NCI-H1092 treated with DMSO at 0.1 percent for 48 hours (cell line): ENCODE data around the gene CARMIL3.
"Not testable (repeated sequence)": the region's sequence is repeated elsewhere in the genome, so short reads cannot be mapped to it uniquely, and the experiment has no call there.

ENCODE experiments used
- DNase-seq: peaks from one replicate; lab custom pipeline; 2025; lab: John Stamatoyannopoulos, UW

Gene CARMIL3

GRCh38 chr14:24096545-24097181, 44.9 kb downstream of the CARMIL3 start:
- no peak for DNase-seq

- DNase-seq: no peak
These were observed 46.6 kb downstream of the CARMIL3 start for GRCh38 chr14:24098229-24098926.

DNA sequence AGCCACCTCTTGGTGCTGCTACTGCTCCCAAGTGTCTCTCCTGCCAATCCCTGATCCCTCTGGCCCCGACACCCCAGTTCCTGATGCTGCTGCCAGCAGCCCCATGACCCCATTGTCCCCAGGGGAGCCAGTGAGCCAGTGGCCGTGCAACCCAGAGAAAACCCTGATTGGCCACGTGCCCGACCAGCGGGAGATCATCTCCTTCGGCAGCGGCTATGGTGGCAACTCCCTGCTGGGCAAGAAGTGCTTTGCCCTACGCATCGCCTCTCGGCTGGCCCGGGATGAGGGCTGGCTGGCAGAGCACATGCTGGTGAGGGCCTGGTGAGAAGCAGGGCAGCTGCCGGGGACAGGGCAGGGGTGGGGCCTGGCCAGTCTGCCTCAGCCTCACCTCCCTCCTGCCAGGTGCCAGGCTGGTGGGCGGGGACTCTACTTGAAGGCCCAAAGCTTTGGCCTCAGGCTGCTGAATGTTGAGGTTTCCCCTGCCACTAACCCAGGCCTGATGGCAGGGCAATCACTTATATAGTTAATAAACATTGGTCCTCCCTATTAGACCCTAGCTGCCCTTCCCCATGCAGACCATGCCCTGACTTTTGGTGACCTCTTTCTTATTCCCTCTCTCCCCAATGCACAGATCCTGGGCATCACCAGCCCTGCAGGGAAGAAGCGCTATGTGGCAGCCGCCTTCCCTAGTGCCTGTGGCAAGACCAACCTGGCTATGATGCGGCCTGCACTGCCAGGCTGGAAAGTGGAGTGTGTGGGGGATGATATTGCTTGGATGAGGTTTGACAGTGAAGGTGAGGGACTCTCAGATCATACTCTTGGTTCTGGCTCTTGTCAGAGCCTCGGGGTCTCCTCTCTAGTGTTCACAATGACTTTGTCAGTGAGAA, 47.4 kb downstream of the CARMIL3 start:
- DNase-seq: peak; percentile 69

DNA sequence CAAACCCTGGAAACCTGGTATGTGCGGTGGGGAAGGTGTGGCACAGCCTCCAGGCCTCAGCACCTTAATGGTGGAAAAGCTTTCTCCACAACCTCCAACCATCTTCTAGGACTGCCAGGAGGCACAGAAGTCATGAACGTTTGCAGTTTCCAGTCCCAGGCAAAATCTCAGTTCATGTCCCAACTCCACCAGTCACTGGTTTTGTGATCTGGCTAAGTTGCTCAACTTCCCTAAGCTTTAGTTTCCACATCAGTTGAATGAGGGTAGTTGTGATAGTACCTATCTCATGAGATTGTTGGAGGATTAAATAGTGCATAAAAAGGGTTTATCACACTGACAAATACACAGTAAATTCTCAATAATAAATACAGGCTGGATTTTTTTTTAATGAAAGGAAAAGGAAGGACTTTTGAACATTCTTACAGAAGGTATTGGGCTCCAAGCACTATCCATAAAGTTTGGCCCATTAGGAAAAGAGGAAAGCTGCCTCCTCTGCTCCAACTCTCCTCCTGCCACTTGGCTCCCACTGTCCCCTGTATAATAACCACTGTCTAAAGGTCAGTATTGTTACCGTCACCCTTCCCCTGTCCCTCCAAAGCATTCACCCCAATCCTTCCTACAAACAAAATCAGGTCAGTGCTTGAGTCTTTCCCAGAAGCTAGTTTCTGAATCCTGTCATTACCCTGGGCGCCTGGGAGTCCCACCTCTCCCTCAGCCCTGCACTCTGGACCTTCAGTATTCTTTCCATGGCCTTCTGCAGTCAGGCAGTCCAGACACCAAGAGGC, 48.6 kb downstream of the CARMIL3 start:
- DNase-seq: no peak

DNA sequence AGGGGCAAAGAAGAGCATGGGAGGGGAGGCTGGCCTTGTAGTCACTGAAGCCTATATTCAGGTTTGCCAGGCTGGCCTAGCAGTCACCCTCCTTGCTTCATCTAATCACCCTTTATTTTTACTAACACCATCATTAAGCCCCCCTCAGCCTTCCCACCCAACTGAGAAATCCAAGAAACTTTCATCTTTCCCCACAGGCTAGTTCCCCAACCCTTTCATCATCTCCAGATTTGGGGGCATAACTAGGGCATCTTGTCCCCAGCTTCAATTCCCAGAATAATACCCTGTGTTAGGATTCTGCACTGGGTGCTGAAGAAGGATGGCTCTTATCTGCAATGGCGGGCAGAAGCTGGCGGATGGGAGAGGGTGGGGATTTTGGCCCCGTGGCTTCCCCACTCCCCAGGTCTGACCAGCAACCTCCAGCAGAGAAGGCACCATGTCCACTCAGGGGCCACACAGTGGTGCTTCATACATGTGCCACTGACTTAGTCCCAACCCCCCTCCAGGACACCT, 49.2 kb downstream of the CARMIL3 start:
- DNase-seq: no peak

- DNase-seq: no peak
These were observed 50.7 kb downstream of the CARMIL3 start for GRCh38 chr14:24102357-24103048.

- DNase-seq: no peak
These were observed 51.6 kb downstream of the CARMIL3 start for GRCh38 chr14:24103451-24103850.

GRCh38 chr14:24105609-24106239, 53.9 kb downstream of the CARMIL3 start:
- DNase-seq: not testable (repeated sequence)

DNA sequence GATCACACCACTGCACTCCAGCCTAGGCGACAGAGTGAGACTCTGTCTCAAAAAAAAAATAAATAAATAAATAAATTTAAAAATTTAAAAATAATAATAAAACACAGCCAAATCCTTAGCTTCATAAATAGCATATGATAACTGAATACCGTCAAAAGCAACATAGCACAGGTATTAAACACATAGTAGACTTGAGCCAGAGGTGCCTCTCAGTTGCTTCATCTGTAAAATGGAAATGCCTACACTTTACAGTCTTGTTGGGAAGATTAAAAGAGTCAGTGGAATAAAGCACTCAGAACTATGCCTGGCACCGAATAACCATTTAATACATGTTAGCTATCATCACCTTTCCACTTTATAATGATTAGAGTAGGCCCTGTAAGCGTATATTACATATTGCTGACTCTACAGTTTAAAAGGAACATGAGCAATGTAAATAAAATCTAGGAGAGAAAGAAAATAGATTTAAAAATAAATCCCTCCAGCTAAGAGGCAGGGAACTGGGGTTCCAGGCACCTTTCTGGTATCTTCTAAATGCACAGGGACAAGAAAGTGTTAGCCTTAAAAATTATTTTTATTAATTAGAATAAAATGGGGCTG, 55.0 kb downstream of the CARMIL3 start:
- no peak for DNase-seq

- no peak for DNase-seq
These were observed 56.6 kb downstream of the CARMIL3 start for GRCh38 chr14:24108336-24108874.

- DNase-seq: no peak
These were observed 58.3 kb downstream of the CARMIL3 start for GRCh38 chr14:24110060-24110459.

GRCh38 chr14:24110523-24110922, 58.7 kb downstream of the CARMIL3 start:
- DNase-seq: no peak

GRCh38 chr14:24113379-24113800, 61.6 kb downstream of the CARMIL3 start:
- peak; percentile 63 for DNase-seq

GRCh38 chr14:24113801-24114531, 62.2 kb downstream of the CARMIL3 start:
- DNase-seq: peak; percentile 97

- DNase-seq: peak; percentile 100
These were observed 63.0 kb downstream of the CARMIL3 start, which contains the start of the genes DCAF11 and NRL for GRCh38 chr14:24114532-24115421. Gene DCAF11 (plus strand): TSS chr14:24114777. CDS start chr14:24115595, 818 bp downstream. Gene NRL (minus strand): TSS chr14:24114949. CDS start chr14:24082848, 32,101 bp downstream.

GRCh38 chr14:24115422-24116127, 63.8 kb downstream of the CARMIL3 start:
- DNase-seq: no peak

GRCh38 chr14:24116128-24116814, 64.5 kb downstream of the CARMIL3 start:
- no peak for DNase-seq
